GDM1 (cell line): ENCODE measurements around the gene BBIP1.
"Not testable (repeated sequence)": the region's sequence is repeated elsewhere in the genome, so short reads cannot be mapped to it uniquely, and the experiment has no call there.

Experiments
- DNase-seq: peaks from one replicate; lab custom pipeline; 2025; lab: John Stamatoyannopoulos, UW

The BBIP1 gene

GRCh38 chr10:110923856-110924493 is 5.0 kb upstream of the BBIP1 start:
- no peak for DNase-seq

GRCh38 chr10:110919971-110920881 is 1.2 kb upstream of the BBIP1 start:
- DNase-seq: no peak

GRCh38 chr10:110919349-110919931 is 460 bp upstream of the BBIP1 start, which contains the start of gene SHOC2:
TSS of gene SHOC2 (plus strand) at chr10:110919604. CDS start at chr10:110964359, 44,755 bp downstream.
- DNase-seq: no peak

GRCh38 chr10:110918269-110918642 is 724 bp downstream of the BBIP1 start:
- peak; percentile 92 for DNase-seq

GRCh38 chr10:110916554-110917346 is 2.2 kb downstream of the BBIP1 start:
- DNase-seq: no peak

GRCh38 chr10:110915600-110915999 is 3.4 kb downstream of the BBIP1 start:
- not testable (repeated sequence) for DNase-seq

GRCh38 chr10:110915035-110915434 is 3.9 kb downstream of the BBIP1 start:
- no peak for DNase-seq

GRCh38 chr10:110914431-110914830 is 4.5 kb downstream of the BBIP1 start:
- DNase-seq: no peak

- DNase-seq: no peak
Observed at GRCh38 chr10:110912374-110912773, 6.6 kb downstream of the BBIP1 start.

GRCh38 chr10:110910138-110910537 is 8.8 kb downstream of the BBIP1 start:
- no peak for DNase-seq

- DNase-seq: no peak
Observed at GRCh38 chr10:110903280-110904278, 15.4 kb downstream of the BBIP1 start.

GRCh38 chr10:110901954-110902819 is 16.8 kb downstream of the BBIP1 start:
- DNase-seq: no peak

- no peak for DNase-seq
Observed at GRCh38 chr10:110900983-110901382, 18.0 kb downstream of the BBIP1 start.

GRCh38 chr10:110898391-110898790 is 20.6 kb downstream of the BBIP1 start:
- no peak for DNase-seq

- DNase-seq: no peak
Observed at GRCh38 chr10:110897184-110897583, 21.8 kb downstream of the BBIP1 start.

GRCh38 chr10:110893559-110894179 is 25.3 kb downstream of the BBIP1 start:
- peak; percentile 25 for DNase-seq

GRCh38 chr10:110892602-110893288 is 26.2 kb downstream of the BBIP1 start:
- no peak for DNase-seq

GRCh38 chr10:110887560-110887959 is 31.4 kb downstream of the BBIP1 start:
- DNase-seq: no peak
